HepG2 (cell line): ENCODE measurements around the gene SLC4A9. TPM values are rescaled to one million over a fixed set of nuclear protein-coding genes. Genes with fewer than 3 reads are reported as not detected.

Source experiments
- ATAC-seq: fragments of 200-7000 bp; cut with Tn5 transposase; 3 replicates; pipeline ENCODE4 v1.9.1; 2020; ENCODE audit warnings: mild to moderate bottlenecking, moderate library complexity
- BruUV-seq: library from RNA; stranded (reverse); fragments of 400-500 nt; replicated peaks from 2 replicates; lab custom pipeline; 2021; lab: Mats Ljungman, UMichigan
- CTCF ChIA-PET: fragments of 300-600 bp; formaldehyde crosslinking; extraction: SDS; loops from one replicate; lab custom pipeline; 2021; ENCODE audit warnings: low total read pairs, inconsistent platforms, low intra/inter-chr PET ratio; lab: Yijun Ruan, JAX
- POLR2A ChIA-PET: fragments of 350-600 bp; sonication (Branson Sonifier 250); formaldehyde crosslinking; loops from one replicate; lab custom pipeline; 2020; ENCODE audit warnings: antibody characterized with exemption, inconsistent platforms; lab: Yijun Ruan, JAX
- DNase-seq: peaks from one replicate; pipeline ENCODE4 v3.0.0-alpha.2; 2015; ENCODE audit warnings: low spot score
- FAIRE-seq: peaks from 3 replicates; lab custom pipeline; 2011; peaks lifted over from hg19 to GRCh38; lab: Jason Lieb, UNC
- H2AFZ ChIP-seq: one replicate; pipeline ENCODE4 v1.6.1; 2011; ENCODE audit warnings: low read length, inconsistent platforms
- H3K27ac ChIP-seq: fragments of 300-600 bp; 3 replicates; pipeline ENCODE4 v1.8.0; 2011; ENCODE audit warnings: mixed run types, mild to moderate bottlenecking, mixed read lengths, low read length, inconsistent platforms; ENCODE audit not compliant: insufficient read depth; ENCODE audit errors: extremely low read length
- H3K27me3 ChIP-seq, 2 experiments: fragments of 200-600 bp in 1 of 2; 2 replicates in 1 of 2; 3 replicates in 1 of 2; pipeline versions ENCODE4 v1.6.0 to v1.8.0; 2011; ENCODE audit warnings: low read length in 2 of 2, mild to moderate bottlenecking in 2 of 2, moderate library complexity in 2 of 2, inconsistent platforms in 1 of 2; ENCODE audit not compliant: insufficient read depth in 2 of 2, control insufficient read depth in 1 of 2
- H3K36me3 ChIP-seq, 2 experiments: fragments of 200-600 bp in 1 of 2; replicated peaks in 1 of 2; 2 replicates in 1 of 2; 3 replicates in 1 of 2; pipeline versions ENCODE4 v1.5.1 to v1.8.0; 2011; ENCODE audit warnings: low read length in 2 of 2, inconsistent platforms in 1 of 2; ENCODE audit not compliant: insufficient read depth in 2 of 2, control insufficient read depth in 1 of 2
- H3K4me1 ChIP-seq: 2 replicates; pipeline ENCODE4 v1.5.1; 2012; ENCODE audit warnings: low read length, inconsistent platforms; ENCODE audit not compliant: insufficient read depth
- H3K4me2 ChIP-seq: 2 replicates; pipeline ENCODE4 v1.6.0; 2011; ENCODE audit warnings: low read depth, low read length, inconsistent platforms
- H3K4me3 ChIP-seq, 3 experiments: fragments of 200-600 bp in 1 of 3; sonication (generic), shearing (Covaris generic) in 1 of 3; replicated peaks in 1 of 3; 2 replicates each; pipeline ENCODE4 v1.5.1; 2011 to 2016; ENCODE audit warnings: low read length in 3 of 3, inconsistent platforms in 2 of 3, low read depth in 2 of 3, mild to moderate bottlenecking in 2 of 3, control low read depth in 1 of 3, mixed read lengths in 1 of 3; ENCODE audit not compliant: insufficient read depth in 1 of 3
- H3K79me2 ChIP-seq: one replicate; pipeline ENCODE4 v1.6.1; 2011; ENCODE audit warnings: low read length, inconsistent platforms; ENCODE audit not compliant: insufficient read depth
- H3K9ac ChIP-seq: 2 replicates; pipeline ENCODE4 v1.6.0; 2011; ENCODE audit warnings: mild to moderate bottlenecking, low read depth, low read length, inconsistent platforms; ENCODE audit not compliant: insufficient read depth
- H3K9me3 ChIP-seq: 2 replicates; pipeline ENCODE4 v1.5.1; 2012; ENCODE audit warnings: mild to moderate bottlenecking, low read length
- H4K20me1 ChIP-seq: 2 replicates; pipeline ENCODE4 v1.6.0; 2011; ENCODE audit warnings: inconsistent platforms, mild to moderate bottlenecking, low read length, moderate library complexity; ENCODE audit not compliant: insufficient read depth
- BHLHE40 ChIP-seq: IDR thresholded peaks from 2 replicates; pipeline ENCODE4 v1.6.1; 2011; ENCODE audit warnings: low read length, improper control_type of control experiment
- CEBPB ChIP-seq: IDR thresholded peaks from 2 replicates; pipeline ENCODE4 v1.6.1; 2011; ENCODE audit warnings: low read depth, low read length, improper control_type of control experiment, borderline replicate concordance
- ELF3 ChIP-seq: IDR thresholded peaks from 2 replicates; pipeline ENCODE4 v1.6.1; 2016; ENCODE audit warnings: missing genetic modification reagents, missing compliant biosample characterization
- FOXA1 ChIP-seq, 2 experiments: fragments of 450-650 bp in 1 of 2; sonication (generic) in 1 of 2; formaldehyde crosslinking in 1 of 2; IDR thresholded peaks; 2 replicates each; pipeline versions ENCODE4 v1.4.0 to v1.6.1; 2016 to 2020; ENCODE audit warnings: missing genetic modification reagents in 1 of 2
- FOXA3 ChIP-seq: IDR thresholded peaks from 2 replicates; pipeline ENCODE4 v1.6.1; 2016; ENCODE audit warnings: missing genetic modification reagents, missing compliant biosample characterization
- MYC ChIP-seq: sonication (generic); formaldehyde crosslinking; IDR thresholded peaks from 2 replicates; pipeline ENCODE4 v1.9.0; 2021; ENCODE audit warnings: missing genetic modification reagents, borderline replicate concordance
- PHF8 ChIP-seq: sonication (generic); formaldehyde crosslinking; IDR thresholded peaks from 2 replicates; pipeline ENCODE4 v1.5.0; 2020; ENCODE audit warnings: missing genetic modification reagents
- RARA ChIP-seq: IDR thresholded peaks from 2 replicates; pipeline ENCODE4 v1.6.1; 2016; ENCODE audit warnings: missing genetic modification reagents, missing compliant biosample characterization
- RXRB ChIP-seq: IDR thresholded peaks from 2 replicates; pipeline ENCODE4 v1.6.1; 2016; ENCODE audit warnings: borderline replicate concordance, missing genetic modification reagents, missing compliant biosample characterization
- SAP130 ChIP-seq: IDR thresholded peaks from 2 replicates; pipeline ENCODE4 v1.6.1; 2016; ENCODE audit warnings: low read depth
- TAF15 ChIP-seq: fragments of 200-400 bp; formaldehyde crosslinking; IDR thresholded peaks from one replicate; pipeline ENCODE4 v1.6.1; 2018; ENCODE audit warnings: mild to moderate bottlenecking, low read depth, low read length; ENCODE audit not compliant: poor library complexity, severe bottlenecking
- ZNF121 ChIP-seq: sonication (generic); formaldehyde crosslinking; IDR thresholded peaks from 2 replicates; pipeline ENCODE4 v1.5.0; 2020; ENCODE audit warnings: mild to moderate bottlenecking, missing genetic modification reagents
- ZNF501 ChIP-seq: sonication (generic); formaldehyde crosslinking; IDR thresholded peaks from 2 replicates; pipeline ENCODE4 v1.5.1; 2020; ENCODE audit warnings: mild to moderate bottlenecking, moderate library complexity, missing genetic modification reagents
- ZNF772 ChIP-seq: sonication (generic); formaldehyde crosslinking; IDR thresholded peaks from 2 replicates; pipeline ENCODE4 v1.5.0; 2020; ENCODE audit warnings: mild to moderate bottlenecking, missing genetic modification reagents
- ZSCAN22 ChIP-seq: sonication (generic); formaldehyde crosslinking; IDR thresholded peaks from 2 replicates; pipeline ENCODE4 v1.4.0; 2020; ENCODE audit warnings: mild to moderate bottlenecking, missing genetic modification reagents
- WGBS: methylation state at CpG from one replicate; pipeline ENCODE4 v1.1.6; 2017; ENCODE audit warnings: low lambda C conversion rate; 5-methylcytosine and 5-hydroxymethylcytosine counted together
- in situ Hi-C: cut with HindIII; loops from 2 replicates; pipeline ENCODE4 v1.10.0; 2017; ENCODE audit warnings: low pct_unique_long_range_greater_than_20kb; ENCODE audit not compliant: extremely low pct_ligation_motif_present
- intact Hi-C: fragments of 100-400 bp; cut with micrococcal nuclease; formaldehyde crosslinking; loops from one replicate; pipeline ENCODE4 v1.10.0; 2022; ENCODE audit not compliant: unreplicated experiment
- polyA plus RNA-seq, 8 experiments: library from polyadenylated mRNA; depleted of rRNA in 3 of 8; stranded (reverse) in 7 of 8; unstranded in 1 of 8; fragments of >200 nt; fragmentation: Illumina TruSeq in 4 of 8; extraction: Trizol in 4 of 8; gene quantifications; 2 replicates each; pipeline versions ENCODE4 v1.2.1 to v1.2.3, GENCODE V29; 2011 to 2016; ENCODE audit warnings: low read depth in 4 of 8, missing spikeins in 1 of 8, mixed read lengths in 1 of 8; ENCODE audit not compliant: insufficient read depth in 1 of 8
- total RNA-seq, 5 experiments: library from RNA; depleted of rRNA; stranded (reverse); fragments of >200 nt; fragmentation: Illumina TruSeq; extraction: Trizol; gene quantifications; 2 replicates each; pipeline ENCODE4 v1.2.3, GENCODE V29; 2016; ENCODE audit warnings: low read depth in 1 of 5
- TF ChIP-seq, protein P1 (sequence below): fragments of 450-650 bp; IDR thresholded peaks from 2 replicates; pipeline ENCODE4 v1.6.1; 2017
- TF ChIP-seq, protein P2 (sequence below): sonication (generic); formaldehyde crosslinking; IDR thresholded peaks from 2 replicates; pipeline ENCODE4 v1.5.0; 2020; ENCODE audit warnings: missing genetic modification reagents, mild to moderate bottlenecking, borderline replicate concordance
- TF ChIP-seq, protein P3 (sequence below): sonication (generic); formaldehyde crosslinking; conservative IDR thresholded peaks from 2 replicates; pipeline ENCODE4 v1.8.1; 2023; ENCODE audit warnings: missing genetic modification reagents

SLC4A9 gene
- total and polyA plus RNA-seq, 2 of the 13 experiments (the other 11 are each of a cell fraction or from before 2014, with no cell fraction given) = not detected

DNA sequence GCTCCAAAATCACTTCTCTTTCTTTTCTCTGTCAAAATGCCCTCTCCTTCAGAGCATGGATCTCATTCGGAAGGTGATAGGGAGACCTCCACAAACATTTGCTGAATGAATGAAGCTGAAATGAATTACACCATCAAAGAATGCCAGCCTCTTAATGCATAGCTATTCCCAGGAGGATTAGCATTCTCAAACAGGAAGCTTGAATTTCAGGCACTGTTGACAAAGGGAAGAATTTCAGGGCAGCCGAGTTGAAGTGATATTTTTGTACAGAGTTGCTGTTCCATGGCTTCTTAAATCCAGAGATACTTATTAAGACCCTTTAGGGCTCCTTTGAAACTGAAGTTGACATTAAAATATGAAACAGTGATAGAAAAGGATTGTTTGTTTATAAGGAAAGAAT lies 32.4 kb upstream of the SLC4A9 start (continued):
- TF ChIP-seq FOXA1 (IDR thresholded peaks at IDR 0.05) (no peak), FOXA1 (CRISPR knock-in tag; IDR thresholded peaks at IDR 0.05) (peak; percentile 71), RARA (CRISPR knock-in tag) (0 out of 2 replicates have a peak, but pooled peaks have one; percentile 9), FOXA3 (CRISPR knock-in tag) (peak; percentile 61), RXRB (CRISPR knock-in tag) (peak; percentile 22; the same call in 1 of the 2 replicates)
- TF ChIP-seq, protein P1, sequence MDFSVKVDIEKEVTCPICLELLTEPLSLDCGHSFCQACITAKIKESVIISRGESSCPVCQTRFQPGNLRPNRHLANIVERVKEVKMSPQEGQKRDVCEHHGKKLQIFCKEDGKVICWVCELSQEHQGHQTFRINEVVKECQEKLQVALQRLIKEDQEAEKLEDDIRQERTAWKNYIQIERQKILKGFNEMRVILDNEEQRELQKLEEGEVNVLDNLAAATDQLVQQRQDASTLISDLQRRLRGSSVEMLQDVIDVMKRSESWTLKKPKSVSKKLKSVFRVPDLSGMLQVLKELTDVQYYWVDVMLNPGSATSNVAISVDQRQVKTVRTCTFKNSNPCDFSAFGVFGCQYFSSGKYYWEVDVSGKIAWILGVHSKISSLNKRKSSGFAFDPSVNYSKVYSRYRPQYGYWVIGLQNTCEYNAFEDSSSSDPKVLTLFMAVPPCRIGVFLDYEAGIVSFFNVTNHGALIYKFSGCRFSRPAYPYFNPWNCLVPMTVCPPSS = no peak

DNA sequence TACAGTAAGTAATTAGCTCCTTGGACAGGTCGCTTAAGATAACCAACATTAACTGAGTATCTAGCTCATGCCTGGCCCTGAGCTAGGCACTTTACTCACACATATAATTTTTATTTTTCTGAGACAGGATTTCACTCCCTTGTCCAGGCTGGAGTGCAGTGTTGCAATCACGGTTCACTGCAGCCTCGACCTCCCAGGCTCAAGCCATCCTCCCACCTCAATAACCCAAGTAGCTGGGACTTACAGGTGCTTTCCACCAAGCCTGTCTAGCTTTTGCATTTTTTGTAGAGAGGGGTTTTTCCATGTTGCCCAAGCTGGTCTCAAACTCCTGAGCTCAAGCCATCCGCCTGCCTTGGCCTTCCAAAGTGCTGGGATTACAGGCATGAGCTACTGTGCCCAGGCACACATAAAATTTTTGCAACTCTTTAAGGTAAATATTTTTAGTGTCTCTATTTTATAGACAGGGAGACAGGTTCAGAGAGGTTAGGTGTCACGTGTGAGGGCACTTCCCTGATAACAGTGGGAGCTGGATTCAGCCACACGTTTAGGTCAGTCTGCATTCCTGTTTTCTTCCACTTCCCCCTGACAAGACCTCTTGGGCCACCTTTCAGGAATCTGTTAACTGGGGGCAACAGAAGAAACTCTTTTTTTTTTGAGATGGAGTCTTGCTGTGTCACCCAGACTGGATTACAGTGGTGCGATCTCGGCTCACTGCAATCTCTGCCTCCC lies 31.8 kb upstream of the SLC4A9 start:
- H3K27ac ChIP-seq = no peak overlapping the region
- CTCF ChIA-PET = no interaction called here
- TF ChIP-seq ZNF772 (CRISPR knock-in tag) (no peak), MYC (CRISPR knock-in tag) (no peak), RARA (CRISPR knock-in tag) (peak; percentile 17; the same call in 1 of the 2 replicates), PHF8 (CRISPR knock-in tag) (no peak), ZSCAN22 (no peak), ZNF121 (CRISPR knock-in tag) (peak; percentile 91), TAF15 (no peak), ZNF501 (CRISPR knock-in tag) (0 out of 2 replicates have a peak, but pooled peaks have one; percentile 37), BHLHE40 (0 out of 2 replicates have a peak, but pooled peaks have one; percentile 15), ELF3 (CRISPR knock-in tag) (no peak), SAP130 (CRISPR knock-in tag) (0 out of 2 replicates have a peak, but pooled peaks have one; percentile 9), CEBPB (peak; percentile 82)
- TF ChIP-seq, protein P1 = no peak
- TF ChIP-seq, protein P2, sequence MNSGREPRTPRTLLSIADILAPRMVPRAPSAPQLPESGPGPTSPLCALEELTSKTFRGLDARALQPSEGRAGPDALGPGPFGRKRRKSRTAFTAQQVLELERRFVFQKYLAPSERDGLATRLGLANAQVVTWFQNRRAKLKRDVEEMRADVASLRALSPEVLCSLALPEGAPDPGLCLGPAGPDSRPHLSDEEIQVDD (CRISPR knock-in tag) = no peak
- TF ChIP-seq, protein P3, sequence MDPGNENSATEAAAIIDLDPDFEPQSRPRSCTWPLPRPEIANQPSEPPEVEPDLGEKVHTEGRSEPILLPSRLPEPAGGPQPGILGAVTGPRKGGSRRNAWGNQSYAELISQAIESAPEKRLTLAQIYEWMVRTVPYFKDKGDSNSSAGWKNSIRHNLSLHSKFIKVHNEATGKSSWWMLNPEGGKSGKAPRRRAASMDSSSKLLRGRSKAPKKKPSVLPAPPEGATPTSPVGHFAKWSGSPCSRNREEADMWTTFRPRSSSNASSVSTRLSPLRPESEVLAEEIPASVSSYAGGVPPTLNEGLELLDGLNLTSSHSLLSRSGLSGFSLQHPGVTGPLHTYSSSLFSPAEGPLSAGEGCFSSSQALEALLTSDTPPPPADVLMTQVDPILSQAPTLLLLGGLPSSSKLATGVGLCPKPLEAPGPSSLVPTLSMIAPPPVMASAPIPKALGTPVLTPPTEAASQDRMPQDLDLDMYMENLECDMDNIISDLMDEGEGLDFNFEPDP (CRISPR knock-in tag) = no peak

More for the DNA sequence above, 31.8 kb upstream of the SLC4A9 start:
- in situ Hi-C loops (no loop called here), intact Hi-C loops (loop anchor here (1.0 kb wide), 1 partner anchor 18 kb away; the partner anchor contains the start of gene HBEGF)
- Histone ChIP-seq H2AFZ (no peak overlapping the region), H3K9ac (no peak overlapping the region), H3K4me1 (peaks cover 73% of the 10 kb centered on the region), H4K20me1 (no peaks in the 10 kb centered on the region), H3K36me3 (peaks cover 0 to 2% of the 10 kb centered on the region in 2 experiments; a peak in 1 of 5 replicates), H3K79me2 (no peaks in the 10 kb centered on the region), H3K4me2 (peak overlapping the region; percentile 58), H3K9me3 (no peaks in the 10 kb centered on the region), H3K4me3 (no peak overlapping the region; a peak in 1 of 6 replicates), H3K27me3 (no peaks in the 10 kb centered on the region)
- POLR2A ChIA-PET = interaction anchor here (0.6 to 3.3 kb wide), 4 partner anchors 18 to 1717 kb away, joined by 3 to 19 read pairs (median 5); partner anchors contain the start of genes HBEGF and PFDN1
- BruUV-seq = no TSS peak
- FAIRE-seq (no peak), DNase-seq (peak; percentile 55), ATAC-seq (peak; percentile 20; the same call in 2 of the 3 replicates)
- 10% methylated on average over 6 of the region's 8 CpGs for WGBS
